H1 (cell line): ENCODE measurements around the gene ATP5F1A. TPM values are rescaled to one million over a fixed set of nuclear protein-coding genes. Genes with fewer than 3 reads are reported as not detected.

Experiments used
- ASH2L ChIP-seq: fragments of 200-600, 300-600 bp; sonication (generic); IDR thresholded peaks from one replicate; pipeline ENCODE4 v1.7.1; 2017; ENCODE audit warnings: low read length
- CBX8 ChIP-seq: fragments of 300-800, 300-1000 bp; sonication (generic); IDR thresholded peaks from 2 replicates; pipeline ENCODE4 v1.7.1; 2016; ENCODE audit warnings: low read depth, low read length, borderline replicate concordance
- CREB1 ChIP-seq: IDR thresholded peaks from 2 replicates; pipeline ENCODE4 v1.6.1; 2012; ENCODE audit warnings: inconsistent platforms
- E2F6 ChIP-seq: IDR thresholded peaks from 2 replicates; pipeline ENCODE4 v1.6.1; 2012; ENCODE audit warnings: inconsistent platforms
- FOSL1 ChIP-seq: IDR thresholded peaks from 2 replicates; pipeline ENCODE4 v1.6.1; 2011; ENCODE audit warnings: mild to moderate bottlenecking, low read depth, low read length, moderate library complexity; ENCODE audit not compliant: insufficient read depth
- MAX ChIP-seq: IDR thresholded peaks from 2 replicates; pipeline ENCODE4 v1.6.1; 2012; ENCODE audit warnings: inconsistent platforms
- RBBP5 ChIP-seq: IDR thresholded peaks from 2 replicates; pipeline ENCODE4 v1.7.1; 2012; ENCODE audit warnings: low read depth, mild to moderate bottlenecking, inconsistent platforms, low read length, moderate library complexity, borderline replicate concordance
- RNF2 ChIP-seq: fragments of 200-900, 300-1000 bp; sonication (generic); IDR thresholded peaks from 2 replicates; pipeline ENCODE4 v1.7.1; 2016; ENCODE audit warnings: borderline replicate concordance, low read depth, mild to moderate bottlenecking, antibody characterized with exemption, low read length; ENCODE audit not compliant: poor library complexity, severe bottlenecking; ENCODE audit errors: missing control alignments
- SIRT6 ChIP-seq: IDR thresholded peaks from one replicate; pipeline ENCODE4 v1.7.1; 2012; ENCODE audit warnings: low read length, inconsistent platforms
- SP4 ChIP-seq: IDR thresholded peaks from 2 replicates; pipeline ENCODE4 v1.6.1; 2012; ENCODE audit warnings: low read length, inconsistent platforms
- SUZ12 ChIP-seq: fragments of 200-600 bp; sonication (generic); IDR thresholded peaks from 2 replicates; pipeline ENCODE4 v1.6.1; 2012; ENCODE audit warnings: mild to moderate bottlenecking, inconsistent platforms, low read length, moderate library complexity, mixed read lengths
- TAF1 ChIP-seq: IDR thresholded peaks from 2 replicates; pipeline ENCODE4 v1.6.1; 2011; ENCODE audit warnings: mild to moderate bottlenecking, low read depth, low read length
- TEAD4 ChIP-seq: IDR thresholded peaks from 2 replicates; pipeline ENCODE4 v1.6.1; 2012; ENCODE audit warnings: low read depth, low read length, inconsistent platforms, mixed read lengths
- polyA plus RNA-seq, 7 experiments: library from polyadenylated mRNA; depleted of rRNA in 3 of 7; stranded (reverse) in 5 of 7; unstranded in 2 of 7; fragments of >200 nt in 5 of 7; fragments of 200-250 nt in 2 of 7; gene quantifications; 1 replicate in 5 of 7; 2 replicates in 1 of 7; 4 replicates in 1 of 7; pipeline versions ENCODE4 v1.2.1 to v1.2.3, GENCODE V29; 2011 to 2013; ENCODE audit warnings: missing spikeins in 2 of 7, mixed read lengths in 2 of 7
- total RNA-seq: library from RNA; stranded (reverse); fragmentation: NEBNext Ultra II Directional; extraction: Animal tissue kit (Norgen Biotek cat#: 25700); gene quantifications from 2 replicates; pipeline ENCODE4 v1.2.1, GENCODE V29; 2021

The ATP5F1A gene
- total and polyA plus RNA-seq, 2 of the 8 experiments (the other 6 are each of a cell fraction or from before 2014, with no cell fraction given): 685 to 970 TPM

GRCh38 chr18:46071653-46072375, 26.3 kb downstream of the ATP5F1A start, which contains the start of gene PSTPIP2 (continued):
- TF ChIP-seq RNF2 (peak; percentile 44), E2F6 (peak; percentile 38), MAX (peak; percentile 46; the same call in 1 of the 2 replicates), TEAD4 (peak; percentile 40; the same call in 1 of the 2 replicates), SP4 (0 out of 2 replicates have a peak, but pooled peaks have one; percentile 33), ASH2L (peak; percentile 48), FOSL1 (peak; percentile 95), RBBP5 (0 out of 2 replicates have a peak, but pooled peaks have one; percentile 29), SIRT6 (no peak), CREB1 (peak; percentile 57), SUZ12 (peak; percentile 74), CBX8 (no peak), TAF1 (peak; percentile 59; the same call in 1 of the 2 replicates)
